ENCODE measurements around the gene LDB2. TPM values are rescaled to one million over a fixed set of nuclear protein-coding genes. Genes with fewer than 3 reads are reported as not detected.
"Not testable (repeated sequence)": the region's sequence is repeated elsewhere in the genome, so short reads cannot be mapped to it uniquely, and the experiment has no call there.

LDB2 gene
- total RNA-seq, 3 donors from 2014 or later, result 4.7 to 19.9 (median 9.3) TPM

DNA sequence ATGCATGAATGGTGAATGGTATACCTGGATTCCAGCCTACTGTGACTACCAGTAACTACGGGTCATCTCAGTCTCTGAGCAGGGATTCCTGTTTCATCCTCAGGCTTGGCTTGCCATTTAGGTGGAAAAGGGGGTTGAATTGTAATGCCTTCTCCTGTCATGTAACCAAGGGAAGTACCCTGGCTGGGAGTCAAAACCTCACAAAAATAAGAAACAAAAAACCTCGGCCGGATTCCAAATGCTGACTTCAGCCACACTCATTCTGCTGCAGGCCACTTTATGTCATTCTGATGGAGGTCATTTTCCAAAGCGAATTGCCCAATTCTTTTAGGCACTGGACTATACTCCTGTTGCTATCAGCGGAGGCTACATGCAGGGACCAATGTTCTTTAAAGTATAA is 324.7 kb downstream of the LDB2 start:
- TF ChIP-seq, protein P1, sequence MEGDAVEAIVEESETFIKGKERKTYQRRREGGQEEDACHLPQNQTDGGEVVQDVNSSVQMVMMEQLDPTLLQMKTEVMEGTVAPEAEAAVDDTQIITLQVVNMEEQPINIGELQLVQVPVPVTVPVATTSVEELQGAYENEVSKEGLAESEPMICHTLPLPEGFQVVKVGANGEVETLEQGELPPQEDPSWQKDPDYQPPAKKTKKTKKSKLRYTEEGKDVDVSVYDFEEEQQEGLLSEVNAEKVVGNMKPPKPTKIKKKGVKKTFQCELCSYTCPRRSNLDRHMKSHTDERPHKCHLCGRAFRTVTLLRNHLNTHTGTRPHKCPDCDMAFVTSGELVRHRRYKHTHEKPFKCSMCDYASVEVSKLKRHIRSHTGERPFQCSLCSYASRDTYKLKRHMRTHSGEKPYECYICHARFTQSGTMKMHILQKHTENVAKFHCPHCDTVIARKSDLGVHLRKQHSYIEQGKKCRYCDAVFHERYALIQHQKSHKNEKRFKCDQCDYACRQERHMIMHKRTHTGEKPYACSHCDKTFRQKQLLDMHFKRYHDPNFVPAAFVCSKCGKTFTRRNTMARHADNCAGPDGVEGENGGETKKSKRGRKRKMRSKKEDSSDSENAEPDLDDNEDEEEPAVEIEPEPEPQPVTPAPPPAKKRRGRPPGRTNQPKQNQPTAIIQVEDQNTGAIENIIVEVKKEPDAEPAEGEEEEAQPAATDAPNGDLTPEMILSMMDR (IDR thresholded peaks at IDR 0.05), result no peak
- Histone ChIP-seq H3K4me3 (no peak overlapping the region), H3K36me3 (ENCODE audit: low read depth) (no peaks in the 10 kb centered on the region), H3K9me3 (no peaks in the 10 kb centered on the region), H3K4me1 (ENCODE audit: low read depth) (no peaks in the 10 kb centered on the region)
- ATAC-seq, result no peak
- intact Hi-C loops (cut with DNase I, micrococcal nuclease), result no loop called here
- peak in 1 of 3 donors; percentile 10 for DNase-seq

DNA sequence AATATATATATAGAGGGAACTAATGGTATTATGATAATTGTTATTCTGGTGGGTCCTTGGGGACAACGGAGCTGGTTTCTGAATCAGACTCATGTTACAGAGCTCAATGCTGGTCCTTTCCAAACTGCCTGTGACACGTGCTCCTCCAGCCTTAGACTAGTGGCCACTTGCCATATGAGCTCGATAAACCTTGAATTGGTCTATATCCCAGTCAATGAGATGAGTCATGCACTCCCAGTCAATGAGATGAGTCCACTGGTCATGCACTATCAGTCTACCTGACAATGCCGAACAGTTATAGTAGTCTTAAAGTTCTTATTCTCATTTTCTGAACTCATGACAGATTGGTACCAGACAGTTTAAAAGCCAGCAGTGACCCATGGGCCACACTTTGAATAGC is 325.2 kb downstream of the LDB2 start:
- DNase-seq (no peak), ATAC-seq (no peak)
- TF ChIP-seq, protein P1 (IDR thresholded peaks at IDR 0.05), result no peak
- Histone ChIP-seq H3K36me3 (ENCODE audit: low read depth) (no peaks in the 10 kb centered on the region), H3K9me3 (no peaks in the 10 kb centered on the region), H3K4me1 (ENCODE audit: low read depth) (no peaks in the 10 kb centered on the region), H3K4me3 (no peak overlapping the region)
- intact Hi-C loops (cut with DNase I, micrococcal nuclease), result no loop called here

DNA sequence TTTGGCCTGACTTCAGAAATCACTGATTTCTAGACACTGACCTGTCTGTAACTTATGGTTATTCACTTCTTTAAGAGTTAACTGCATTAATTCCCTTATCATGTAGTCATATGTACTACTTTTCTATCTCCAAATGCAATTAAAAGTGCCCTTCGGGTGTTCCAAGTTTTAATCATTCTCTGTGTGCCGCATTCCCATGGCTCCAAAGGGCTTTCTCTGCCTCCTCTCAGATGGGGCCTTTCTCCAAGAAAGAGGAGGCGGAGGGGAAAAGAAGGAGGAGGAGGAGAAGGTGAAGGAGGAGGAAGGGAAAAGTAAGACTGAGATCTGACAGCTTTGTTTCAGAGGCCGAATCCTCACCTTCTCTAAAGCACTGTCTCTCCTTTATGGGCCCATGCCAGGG is 325.8 kb downstream of the LDB2 start:
- no peak for DNase-seq
- Histone ChIP-seq H3K4me1 (ENCODE audit: low read depth) (no peaks in the 10 kb centered on the region), H3K4me3 (no peak overlapping the region), H3K9me3 (no peaks in the 10 kb centered on the region), H3K36me3 (ENCODE audit: low read depth) (no peaks in the 10 kb centered on the region)
- ATAC-seq, result no peak
- TF ChIP-seq, protein P1 (IDR thresholded peaks at IDR 0.05), result no peak
- intact Hi-C loops (cut with DNase I, micrococcal nuclease), result no loop called here

DNA sequence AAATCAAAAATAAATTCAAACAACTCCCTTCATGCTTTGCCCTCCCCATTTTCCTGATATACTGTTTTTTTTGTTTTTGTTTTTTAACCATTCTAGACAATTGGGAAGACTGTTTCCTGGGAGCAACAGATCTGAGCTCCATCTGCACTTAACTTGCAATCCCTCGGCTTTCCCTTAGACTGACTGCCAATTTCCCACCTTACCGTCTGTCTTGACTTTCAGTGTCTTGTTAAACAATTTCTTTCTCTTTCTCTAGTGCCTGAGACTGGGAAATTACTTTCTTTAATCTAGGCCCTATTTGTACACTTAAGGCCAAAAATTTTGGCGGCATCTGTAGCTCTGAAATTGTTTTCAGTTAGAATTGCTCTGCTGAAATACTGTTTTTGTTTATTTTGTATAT is 326.3 kb downstream of the LDB2 start:
- Histone ChIP-seq H3K4me1 (ENCODE audit: low read depth) (no peaks in the 10 kb centered on the region), H3K9me3 (no peaks in the 10 kb centered on the region), H3K36me3 (ENCODE audit: low read depth) (no peaks in the 10 kb centered on the region), H3K4me3 (no peak overlapping the region)
- DNase-seq, result no peak
- intact Hi-C loops (cut with DNase I, micrococcal nuclease), result no loop called here
- TF ChIP-seq, protein P1 (IDR thresholded peaks at IDR 0.05), result no peak
- no peak for ATAC-seq

GRCh38 chr4:16569790-16570189 is 328.7 kb downstream of the LDB2 start:
- TF ChIP-seq, protein P1 (IDR thresholded peaks at IDR 0.05), result no peak
- H3K36me3 ChIP-seq (ENCODE audit: low read depth), result no peaks in the 10 kb centered on the region
- no peaks in the 10 kb centered on the region for H3K4me1 ChIP-seq (ENCODE audit: low read depth)
- no peaks in the 10 kb centered on the region for H3K9me3 ChIP-seq
- H3K4me3 ChIP-seq, result no peak overlapping the region
- DNase-seq (no peak), ATAC-seq (no peak)
- intact Hi-C loops (cut with DNase I, micrococcal nuclease), result no loop called here

DNA sequence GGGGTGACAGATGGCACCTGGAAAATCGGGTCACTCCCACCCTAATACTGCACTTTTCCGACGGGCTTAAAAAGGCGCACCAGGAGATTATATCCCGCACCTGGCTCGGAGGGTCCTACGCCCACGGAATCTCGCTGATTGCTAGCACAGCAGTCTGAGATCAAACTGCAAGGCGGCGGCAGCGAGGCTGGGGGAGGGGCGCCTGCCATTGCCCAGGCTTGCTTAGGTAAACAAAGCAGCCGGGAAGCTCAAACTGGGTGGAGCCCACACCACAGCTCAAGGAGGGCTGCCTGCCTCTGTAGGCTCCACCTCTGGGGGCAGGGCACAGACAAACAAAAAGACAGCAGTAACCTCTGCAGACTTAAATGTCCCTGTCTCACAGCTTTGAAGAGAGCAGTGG is 341.1 kb downstream of the LDB2 start:
- H3K4me3 ChIP-seq; H3K9me3 ChIP-seq; DNase-seq; H3K4me1 ChIP-seq (ENCODE audit: low read depth); intact Hi-C loops (cut with DNase I, micrococcal nuclease); H3K36me3 ChIP-seq (ENCODE audit: low read depth); ATAC-seq: not testable (repeated sequence)

Data from mucosa of descending colon (tissue), 3 donors.